ENCODE results near the gene MLLT6. TPM values are rescaled to one million over a fixed set of nuclear protein-coding genes. Genes with fewer than 3 reads are reported as not detected.

Gene MLLT6
- total and polyA plus RNA-seq, 10 of the 15 experiments (the other 5 are each of a cell fraction or from before 2014, with no cell fraction given), result 4.8 to 105 (median 36.3) TPM

DNA sequence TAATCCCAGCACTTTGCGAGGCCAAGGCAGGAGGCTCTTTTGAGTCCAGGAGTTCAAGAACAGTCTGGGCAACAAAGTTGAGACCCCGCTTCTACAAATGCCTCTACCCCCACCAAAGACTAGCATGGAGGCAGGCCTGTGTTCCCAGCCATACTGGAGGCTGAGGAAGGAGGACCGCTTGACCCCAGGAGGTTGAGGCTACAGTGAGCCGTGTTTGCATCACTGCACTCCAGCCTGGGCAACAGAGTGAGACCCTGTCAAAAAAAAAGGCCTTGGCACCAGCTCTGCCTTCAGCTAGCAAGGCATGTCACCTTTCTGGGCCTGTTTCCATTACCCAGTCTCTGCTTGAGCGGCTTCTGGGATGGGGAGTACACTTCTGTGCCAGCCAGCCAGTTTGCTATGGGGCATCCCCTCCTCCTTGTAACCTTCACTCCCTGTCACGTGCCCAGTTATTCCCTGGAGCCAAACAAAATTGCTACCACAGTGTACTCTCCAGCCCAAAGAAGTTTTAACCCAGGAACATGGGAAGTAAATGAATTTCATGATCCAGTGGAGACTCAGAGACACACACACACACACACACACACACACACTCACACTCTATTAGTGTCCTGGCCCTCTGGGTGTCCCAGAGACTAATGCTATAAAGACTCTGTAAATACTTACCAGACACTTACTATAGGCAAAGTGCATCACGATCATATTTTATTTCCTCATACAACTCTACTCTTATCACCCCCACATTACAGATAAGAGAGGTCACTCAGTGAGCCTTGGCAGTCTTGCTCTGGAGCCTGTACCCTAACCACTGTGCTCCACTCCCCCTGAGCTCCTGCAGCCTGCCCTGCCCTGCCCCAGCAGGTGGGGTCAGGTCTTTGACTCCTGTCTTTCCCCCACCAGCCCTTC lies 27.6 kb downstream of the MLLT6 start:
- Histone ChIP-seq H3K27me3 (replicated peaks in 1 of 2; ENCODE audit: control insufficient read depth in 2 of 2, insufficient read depth in 2 of 2, low read length in 1 of 2) (no peaks in the 10 kb centered on the region), H3K27ac (ENCODE audit: control insufficient read depth, insufficient read depth) (no peak overlapping the region), H3K4me1 (ENCODE audit: control insufficient read depth, insufficient read depth, low read length) (peaks cover 32% of the 10 kb centered on the region), H3K9ac (ENCODE audit: control insufficient read depth, insufficient read depth, low read length) (no peak overlapping the region), H3K79me2 (ENCODE audit: control insufficient read depth, insufficient read depth, low read length) (peaks cover 13% of the 10 kb centered on the region), H3K9me3 (replicated peaks; ENCODE audit: control insufficient read depth, insufficient read depth, low read length) (no peaks in the 10 kb centered on the region; the same call in 2 of the 3 replicates), H3K4me3 (no peak overlapping the region), H2AFZ (ENCODE audit: control insufficient read depth, low read depth, low read length) (no peak overlapping the region), H3K36me3 (ENCODE audit: control insufficient read depth in 2 of 2, insufficient read depth in 2 of 2, low read length in 1 of 2) (peaks cover 0 to 12% of the 10 kb centered on the region in 2 experiments; a peak in 3 of 4 replicates), H3K4me2 (ENCODE audit: control insufficient read depth, insufficient read depth) (no peak overlapping the region), H4K20me1 (ENCODE audit: control insufficient read depth, insufficient read depth) (no peaks in the 10 kb centered on the region)
- 90% methylated on average over 7 of the region's 7 CpGs for WGBS (ENCODE audit: insufficient coverage, insufficient replicate concordance, low lambda C conversion rate, missing lambda C conversion rate)
- FAIRE-seq (no peak), DNase-seq (ENCODE audit: low read depth, low spot score) (no peak), ATAC-seq (no peak)
- ChIA-PET SMC1A (ENCODE audit: uncharacterized antibody, unreplicated experiment) (no interaction called here), CTCF (interaction anchor here (0.6 to 3.3 kb wide), 5 partner anchors 12 to 54 kb away, joined by 3 to 56 read pairs (median 6); partner anchors contain the start of genes EPOP and PCGF2), POLR2A (interaction anchor here (0.8 kb wide), 1 partner anchor 32 kb away, joined by 3 read pairs; no protein-coding TSS in a partner anchor), RAD21 (ENCODE audit: unreplicated experiment) (interaction anchor here (2.7 to 3.6 kb wide), 2 partner anchors 26 to 56 kb away, joined by 20 to 32 read pairs; partner anchors contain the start of genes EPOP and MLLT6)
- intact Hi-C loops (cut with micrococcal nuclease; ENCODE audit: unreplicated experiment) (no loop called here), in situ Hi-C loops (cut with MboI) (loop anchor here (5.0 kb wide), 1 partner anchor 55 kb away; no protein-coding TSS in a partner anchor)
- no TSS peak for BruUV-seq (replicated peaks)
- no peak; the same call in 1 of the 2 replicates for TF ChIP-seq PML (IDR thresholded peaks at IDR 0.05; ENCODE audit: low read length)
- TF ChIP-seq FOS (IDR thresholded peaks at IDR 0.05; ENCODE audit: borderline replicate concordance, extremely low read depth, insufficient read length), result no peak
- no peak for TF ChIP-seq POLR2A (IDR thresholded peaks at IDR 0.05; ENCODE audit: low read depth, low read length)
- TF ChIP-seq ETV6 (conservative IDR thresholded peaks at IDR 0.05 in 1 of 2, IDR thresholded peaks at IDR 0.05 in 1 of 2; ENCODE audit: borderline replicate concordance in 1 of 2, low read depth in 1 of 2), result no peak
- no peak for TF ChIP-seq BCL11A (IDR thresholded peaks at IDR 0.05; ENCODE audit: low read depth, low read length)
- TF ChIP-seq SREBF2 (IDR thresholded peaks at IDR 0.05; ENCODE audit: low read length), result no peak
- TF ChIP-seq TAF1 (IDR thresholded peaks at IDR 0.05; ENCODE audit: borderline replicate concordance, low read depth, low read length), result no peak
- TF ChIP-seq SRF (IDR thresholded peaks at IDR 0.05; ENCODE audit: low read depth in 2 of 2, low read length in 2 of 2), result no peak
- no peak for TF ChIP-seq GATAD2B (conservative IDR thresholded peaks at IDR 0.05; ENCODE audit: low read depth)
- no peak for TF ChIP-seq ASH2L (IDR thresholded peaks at IDR 0.05; ENCODE audit: borderline replicate concordance, low read depth)
- TF ChIP-seq, protein P1, sequence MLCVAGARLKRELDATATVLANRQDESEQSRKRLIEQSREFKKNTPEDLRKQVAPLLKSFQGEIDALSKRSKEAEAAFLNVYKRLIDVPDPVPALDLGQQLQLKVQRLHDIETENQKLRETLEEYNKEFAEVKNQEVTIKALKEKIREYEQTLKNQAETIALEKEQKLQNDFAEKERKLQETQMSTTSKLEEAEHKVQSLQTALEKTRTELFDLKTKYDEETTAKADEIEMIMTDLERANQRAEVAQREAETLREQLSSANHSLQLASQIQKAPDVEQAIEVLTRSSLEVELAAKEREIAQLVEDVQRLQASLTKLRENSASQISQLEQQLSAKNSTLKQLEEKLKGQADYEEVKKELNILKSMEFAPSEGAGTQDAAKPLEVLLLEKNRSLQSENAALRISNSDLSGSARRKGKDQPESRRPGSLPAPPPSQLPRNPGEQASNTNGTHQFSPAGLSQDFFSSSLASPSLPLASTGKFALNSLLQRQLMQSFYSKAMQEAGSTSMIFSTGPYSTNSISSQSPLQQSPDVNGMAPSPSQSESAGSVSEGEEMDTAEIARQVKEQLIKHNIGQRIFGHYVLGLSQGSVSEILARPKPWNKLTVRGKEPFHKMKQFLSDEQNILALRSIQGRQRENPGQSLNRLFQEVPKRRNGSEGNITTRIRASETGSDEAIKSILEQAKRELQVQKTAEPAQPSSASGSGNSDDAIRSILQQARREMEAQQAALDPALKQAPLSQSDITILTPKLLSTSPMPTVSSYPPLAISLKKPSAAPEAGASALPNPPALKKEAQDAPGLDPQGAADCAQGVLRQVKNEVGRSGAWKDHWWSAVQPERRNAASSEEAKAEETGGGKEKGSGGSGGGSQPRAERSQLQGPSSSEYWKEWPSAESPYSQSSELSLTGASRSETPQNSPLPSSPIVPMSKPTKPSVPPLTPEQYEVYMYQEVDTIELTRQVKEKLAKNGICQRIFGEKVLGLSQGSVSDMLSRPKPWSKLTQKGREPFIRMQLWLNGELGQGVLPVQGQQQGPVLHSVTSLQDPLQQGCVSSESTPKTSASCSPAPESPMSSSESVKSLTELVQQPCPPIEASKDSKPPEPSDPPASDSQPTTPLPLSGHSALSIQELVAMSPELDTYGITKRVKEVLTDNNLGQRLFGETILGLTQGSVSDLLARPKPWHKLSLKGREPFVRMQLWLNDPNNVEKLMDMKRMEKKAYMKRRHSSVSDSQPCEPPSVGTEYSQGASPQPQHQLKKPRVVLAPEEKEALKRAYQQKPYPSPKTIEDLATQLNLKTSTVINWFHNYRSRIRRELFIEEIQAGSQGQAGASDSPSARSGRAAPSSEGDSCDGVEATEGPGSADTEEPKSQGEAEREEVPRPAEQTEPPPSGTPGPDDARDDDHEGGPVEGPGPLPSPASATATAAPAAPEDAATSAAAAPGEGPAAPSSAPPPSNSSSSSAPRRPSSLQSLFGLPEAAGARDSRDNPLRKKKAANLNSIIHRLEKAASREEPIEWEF (IDR thresholded peaks at IDR 0.05; ENCODE audit: insufficient replicate concordance, low read depth, low read length), result no peak
- TF ChIP-seq ZNF217 (IDR thresholded peaks at IDR 0.05), result no peak
- no peak for TF ChIP-seq SMAD1 (IDR thresholded peaks at IDR 0.05; ENCODE audit: low read depth, partially characterized antibody)
- no peak for TF ChIP-seq RB1 (IDR thresholded peaks at IDR 0.05; ENCODE audit: borderline replicate concordance)
- TF ChIP-seq, protein P2, sequence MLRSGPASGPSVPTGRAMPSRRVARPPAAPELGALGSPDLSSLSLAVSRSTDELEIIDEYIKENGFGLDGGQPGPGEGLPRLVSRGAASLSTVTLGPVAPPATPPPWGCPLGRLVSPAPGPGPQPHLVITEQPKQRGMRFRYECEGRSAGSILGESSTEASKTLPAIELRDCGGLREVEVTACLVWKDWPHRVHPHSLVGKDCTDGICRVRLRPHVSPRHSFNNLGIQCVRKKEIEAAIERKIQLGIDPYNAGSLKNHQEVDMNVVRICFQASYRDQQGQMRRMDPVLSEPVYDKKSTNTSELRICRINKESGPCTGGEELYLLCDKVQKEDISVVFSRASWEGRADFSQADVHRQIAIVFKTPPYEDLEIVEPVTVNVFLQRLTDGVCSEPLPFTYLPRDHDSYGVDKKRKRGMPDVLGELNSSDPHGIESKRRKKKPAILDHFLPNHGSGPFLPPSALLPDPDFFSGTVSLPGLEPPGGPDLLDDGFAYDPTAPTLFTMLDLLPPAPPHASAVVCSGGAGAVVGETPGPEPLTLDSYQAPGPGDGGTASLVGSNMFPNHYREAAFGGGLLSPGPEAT (IDR thresholded peaks at IDR 0.05; ENCODE audit: low read depth), result no peak
- no peak for TF ChIP-seq POLR2AphosphoS2 (IDR thresholded peaks at IDR 0.05; ENCODE audit: low read depth, low read length)
